Erythroblast (primary cell): Measurements from ENCODE around the gene SLC45A1.

ENCODE experiments used
- GATA1 ChIP-seq: IDR thresholded peaks from 2 replicates; pipeline ENCODE4 v1.6.1; 2011; ENCODE audit warnings: low read depth, mild to moderate bottlenecking, control low read depth, low read length, moderate library complexity
- POLR2A ChIP-seq: IDR thresholded peaks from 2 replicates; pipeline ENCODE4 v1.6.1; 2011; ENCODE audit warnings: mild to moderate bottlenecking, low read length

DNA sequence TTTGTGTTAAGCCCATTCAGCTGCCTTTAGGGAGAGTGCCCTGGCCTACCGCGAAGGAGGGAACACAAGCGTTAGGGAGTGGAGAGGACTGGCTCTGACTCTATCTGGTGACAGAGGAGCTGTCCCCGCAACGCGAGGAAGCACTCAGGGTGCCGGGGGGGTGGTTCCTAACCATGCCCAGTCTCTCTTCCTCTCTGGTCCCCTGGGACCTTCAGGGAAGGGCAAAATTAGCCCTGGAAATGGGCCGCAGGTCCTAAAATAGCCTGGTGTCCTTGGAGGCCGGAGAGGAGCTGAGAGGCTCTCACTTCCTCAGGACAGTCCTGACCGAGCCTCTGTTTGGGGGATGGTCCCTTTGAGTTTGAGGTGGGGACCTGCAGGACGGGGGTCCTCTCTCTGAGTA is 5.8 kb downstream of the SLC45A1 start:
- no peak for TF ChIP-seq POLR2A
- TF ChIP-seq GATA1: no peak
